B cell (primary cell): ENCODE measurements around the gene COL4A5. TPM values are rescaled to one million over a fixed set of nuclear protein-coding genes. Genes with fewer than 3 reads are reported as not detected.

Experiments used
- ATAC-seq: fragments of 200-7000 bp; cut with Tn5 transposase; one replicate; pipeline ENCODE4 v1.10.0; 2021; ENCODE audit warnings: low read depth, mild to moderate bottlenecking, moderate number of reproducible peaks, moderate library complexity
- CTCF ChIA-PET: fragments of 350-600 bp; sonication (Branson Sonifier 250); formaldehyde crosslinking; loops from one replicate; lab custom pipeline; 2021; ENCODE audit warnings: antibody characterized with exemption, inconsistent platforms; lab: Charles Lee
- POLR2A ChIA-PET: fragments of 350-600 bp; sonication (Branson Sonifier 250); formaldehyde crosslinking; loops from one replicate; lab custom pipeline; 2021; ENCODE audit warnings: antibody characterized with exemption; lab: Charles Lee
- DNase-seq: peaks from one replicate; pipeline ENCODE4 v3.0.0; 2013
- H2AFZ ChIP-seq: 2 replicates; pipeline ENCODE4 v1.6.1; 2012; ENCODE audit warnings: mild to moderate bottlenecking, low read depth, low read length; ENCODE audit not compliant: insufficient read depth, poor library complexity, severe bottlenecking
- H3K27ac ChIP-seq, 2 donors: 1 replicate in 1 of 2; 2 replicates in 1 of 2; pipeline ENCODE4 v1.5.1; 2012 to 2013; ENCODE audit warnings: low read length in 2 of 2, mild to moderate bottlenecking in 2 of 2, moderate library complexity in 1 of 2
- H3K27me3 ChIP-seq, 4 experiments: fragments of 200-600 bp in 1 of 4; sonication (generic) in 1 of 4; replicated peaks in 1 of 4; 1 replicate in 2 of 4; 2 replicates in 2 of 4; pipeline versions ENCODE4 v1.6.1 to v1.7.0; 2013 to 2016; ENCODE audit warnings: low read length in 3 of 4, mild to moderate bottlenecking in 2 of 4, mixed read lengths in 1 of 4, moderate library complexity in 1 of 4; ENCODE audit not compliant: insufficient read depth in 4 of 4, control insufficient read depth in 3 of 4; ENCODE audit errors: control extremely low read depth in 1 of 4
- H3K36me3 ChIP-seq, 2 experiments: replicated peaks in 1 of 2; 1 replicate in 1 of 2; 2 replicates in 1 of 2; pipeline versions ENCODE4 v1.6.1 to v1.7.1; 2013; ENCODE audit warnings: low read length in 1 of 2; ENCODE audit not compliant: insufficient read depth in 2 of 2, control insufficient read depth in 1 of 2; ENCODE audit errors: control extremely low read depth in 1 of 2, extremely low read depth in 1 of 2
- H3K4me1 ChIP-seq, 2 donors: fragments of 200-600 bp in 1 of 2; sonication (generic) in 1 of 2; 1 replicate in 1 of 2; 2 replicates in 1 of 2; pipeline versions ENCODE4 v1.5.1 to v1.6.1; 2013 to 2017; ENCODE audit warnings: low read length in 2 of 2; ENCODE audit not compliant: control insufficient read depth in 2 of 2, insufficient read depth in 2 of 2
- H3K4me2 ChIP-seq: replicated peaks from 2 replicates; pipeline ENCODE3; 2012; ENCODE audit warnings: mild to moderate bottlenecking, low read depth, low read length; ENCODE audit not compliant: poor library complexity, severe bottlenecking
- H3K4me3 ChIP-seq, 5 experiments: fragments of 200-600 bp in 1 of 5; sonication (generic) in 1 of 5; 1 replicate in 3 of 5; 2 replicates in 2 of 5; pipeline versions ENCODE4 v1.5.1 to v1.7.0; 2011 to 2016; ENCODE audit warnings: low read length in 4 of 5, mild to moderate bottlenecking in 4 of 5, low read depth in 2 of 5, control low read depth in 1 of 5, moderate library complexity in 1 of 5; ENCODE audit not compliant: insufficient read depth in 1 of 5; ENCODE audit errors: control extremely low read depth in 1 of 5, extremely low read depth in 1 of 5
- H3K79me2 ChIP-seq: fragments of 200-600 bp; sonication (generic); one replicate; pipeline ENCODE4 v1.6.0; 2016; ENCODE audit warnings: low read length; ENCODE audit not compliant: control insufficient read depth, insufficient read depth
- H3K9ac ChIP-seq: fragments of 200-600 bp; sonication (generic); 2 replicates; pipeline ENCODE4 v1.6.1; 2017; ENCODE audit warnings: mild to moderate bottlenecking, low read length, moderate library complexity
- H3K9me3 ChIP-seq, 3 donors: one replicate each; pipeline versions ENCODE4 v1.6.1 to v1.7.1; 2013; ENCODE audit warnings: low read length in 2 of 3; ENCODE audit not compliant: control insufficient read depth in 2 of 3, insufficient read depth in 1 of 3; ENCODE audit errors: control extremely low read depth in 1 of 3
- H4K20me1 ChIP-seq: 2 replicates; pipeline ENCODE4 v1.6.0; 2012; ENCODE audit warnings: mild to moderate bottlenecking, low read length; ENCODE audit not compliant: insufficient read depth, control insufficient read depth, poor library complexity, severe bottlenecking
- H3K27ac Mint-ChIP-seq: one replicate; pipeline ENCODE4 v1.8.0; 2021; ENCODE audit warnings: mixed read lengths
- H3K27me3 Mint-ChIP-seq: one replicate; pipeline ENCODE4 v1.8.0; 2021; ENCODE audit warnings: mixed read lengths
- H3K4me1 Mint-ChIP-seq: one replicate; pipeline ENCODE4 v1.8.0; 2021; ENCODE audit warnings: mixed read lengths
- H3K4me3 Mint-ChIP-seq: one replicate; pipeline ENCODE4 v1.8.0; 2021; ENCODE audit warnings: mixed read lengths
- H3K9me3 Mint-ChIP-seq: one replicate; pipeline ENCODE4 v1.8.0; 2022; ENCODE audit warnings: mixed read lengths; ENCODE audit not compliant: insufficient read depth
- CTCF ChIP-seq: fragments of 200-600 bp; IDR thresholded peaks from one replicate; pipeline ENCODE4 v1.8.0; 2022; ENCODE audit warnings: antibody characterized with exemption, mild to moderate bottlenecking
- EZH2 ChIP-seq: IDR thresholded peaks from 2 replicates; pipeline ENCODE4 v1.6.1; 2012; ENCODE audit warnings: borderline replicate concordance, low read depth, mild to moderate bottlenecking, moderate library complexity, low read length; ENCODE audit not compliant: insufficient read depth, poor library complexity, severe bottlenecking
- WGBS: methylation state at CpG from one replicate; pipeline ENCODE4 v1.1.5; 2013; ENCODE audit warnings: missing lambda C conversion rate; ENCODE audit not compliant: insufficient coverage; 5-methylcytosine and 5-hydroxymethylcytosine counted together
- intact Hi-C: fragments of 100-400 bp; cut with micrococcal nuclease; formaldehyde crosslinking; loops from one replicate; pipeline ENCODE4 v1.10.0; 2022
- polyA plus RNA-seq: library from polyadenylated mRNA; depleted of rRNA; stranded (reverse); fragments of >200 nt; gene quantifications from 2 replicates; pipeline ENCODE4 v1.2.3, GENCODE V29; 2012
- total RNA-seq, 2 donors: library from RNA; stranded (reverse); fragments of 120-200 nt in 1 of 2; gene quantifications; 1 replicate in 1 of 2; 2 replicates in 1 of 2; pipeline versions ENCODE4 v1.2.3 to v1.2.4, GENCODE V29; 2013 to 2022

Gene COL4A5
- total and polyA plus RNA-seq, 2 donors (not counting 1 experiment from before 2014, with no cell fraction given): not detected

- Histone ChIP-seq H3K4me2 (peak overlapping the region; percentile 20), H3K4me1 (no peaks in the 10 kb centered on the region), H3K9me3 (no peaks in the 10 kb centered on the region), H3K27me3 (peaks cover 0 to 5% (median 1%) of the 10 kb centered on the region in 4 experiments), H4K20me1 (no peaks in the 10 kb centered on the region), H3K36me3 (no peaks in the 10 kb centered on the region), H2AFZ (peak overlapping the region; percentile 39), H3K4me3 (peak overlapping the region in 3 of 5 experiments; percentile 13 to 15 (median 13)), H3K79me2 (no peaks in the 10 kb centered on the region), H3K27ac (no peak overlapping the region), H3K9ac (peak overlapping the region; percentile 12)
- intact Hi-C loops: no loop called here
- DNase-seq (no peak), ATAC-seq (no peak)
- CTCF ChIA-PET: no interaction called here
- POLR2A ChIA-PET: no interaction called here
- WGBS: 8% methylated on average over 11 of the region's 25 CpGs
- Mint-ChIP-seq H3K27me3 (peaks cover 18% of the 10 kb centered on the region), H3K9me3 (no peaks in the 10 kb centered on the region), H3K27ac (no peak overlapping the region), H3K4me3 (peak overlapping the region; percentile 59), H3K4me1 (peaks cover 4% of the 10 kb centered on the region)
- no peak for TF ChIP-seq EZH2
- TF ChIP-seq CTCF: no peak
Measured at GRCh38 chrX:108439961-108440696, 491 bp downstream of the COL4A5 start.

GRCh38 chrX:108442901-108443464 lies 3.3 kb downstream of the COL4A5 start:
- no peak for TF ChIP-seq CTCF
- no peak for TF ChIP-seq EZH2
- H3K4me3 ChIP-seq: no peak overlapping the region
- WGBS: no CpG with 5 or more reads among the region's 2 CpGs
- no peak overlapping the region for H3K4me2 ChIP-seq
- no peaks in the 10 kb centered on the region for H3K9me3 Mint-ChIP-seq
- ChIA-PET POLR2A (no interaction called here), CTCF (no interaction called here)
- DNase-seq: no peak
- H3K4me3 Mint-ChIP-seq: no peak overlapping the region
- no peak overlapping the region for H3K9ac ChIP-seq
- H3K4me1 ChIP-seq: no peaks in the 10 kb centered on the region
- H4K20me1 ChIP-seq: no peaks in the 10 kb centered on the region
- H2AFZ ChIP-seq: no peak overlapping the region
- H3K27ac ChIP-seq: no peak overlapping the region
- no peaks in the 10 kb centered on the region for H3K79me2 ChIP-seq
- peaks cover 18% of the 10 kb centered on the region for H3K27me3 Mint-ChIP-seq
- no peak for ATAC-seq
- intact Hi-C loops: no loop called here
- no peaks in the 10 kb centered on the region for H3K36me3 ChIP-seq
- H3K9me3 ChIP-seq: no peaks in the 10 kb centered on the region
- H3K4me1 Mint-ChIP-seq: peaks cover 4% of the 10 kb centered on the region
- no peak overlapping the region for H3K27ac Mint-ChIP-seq
- peaks cover 0 to 5% (median 1%) of the 10 kb centered on the region in 4 experiments for H3K27me3 ChIP-seq
